Omental fat pad (tissue), 4 donors: Measurements from ENCODE around the gene KIAA0232. TPM values are rescaled to one million over a fixed set of nuclear protein-coding genes. Genes with fewer than 3 reads are reported as not detected.

Experiments
- ATAC-seq: fragments of 150-250 bp; one replicate; pipeline ENCODE4 v1.9.1; 2016; ENCODE audit warnings: mild to moderate bottlenecking, moderate library complexity; ENCODE audit not compliant: low FRiP score
- DNase-seq: peaks from one replicate; pipeline ENCODE4 v3.0.0-alpha.2; 2019; ENCODE audit warnings: low spot score
- total RNA-seq, 4 donors: library from RNA; depleted of rRNA; stranded (reverse); fragments of >200 nt; gene quantifications; one replicate each; pipeline ENCODE4 v1.1.0, GENCODE V29; 2016
- TF ChIP-seq, protein P1 (sequence below), 3 donors: fragments of 450-650 bp; IDR thresholded peaks; one replicate each; pipeline ENCODE4 v1.5.1; 2016 to 2017; ENCODE audit warnings: antibody characterized with exemption in 3 of 3, mild to moderate bottlenecking in 3 of 3, moderate library complexity in 2 of 3

The KIAA0232 gene
- total RNA-seq, 4 donors from 2014 or later, result 26.4 to 29.8 (median 27.0) TPM

DNA sequence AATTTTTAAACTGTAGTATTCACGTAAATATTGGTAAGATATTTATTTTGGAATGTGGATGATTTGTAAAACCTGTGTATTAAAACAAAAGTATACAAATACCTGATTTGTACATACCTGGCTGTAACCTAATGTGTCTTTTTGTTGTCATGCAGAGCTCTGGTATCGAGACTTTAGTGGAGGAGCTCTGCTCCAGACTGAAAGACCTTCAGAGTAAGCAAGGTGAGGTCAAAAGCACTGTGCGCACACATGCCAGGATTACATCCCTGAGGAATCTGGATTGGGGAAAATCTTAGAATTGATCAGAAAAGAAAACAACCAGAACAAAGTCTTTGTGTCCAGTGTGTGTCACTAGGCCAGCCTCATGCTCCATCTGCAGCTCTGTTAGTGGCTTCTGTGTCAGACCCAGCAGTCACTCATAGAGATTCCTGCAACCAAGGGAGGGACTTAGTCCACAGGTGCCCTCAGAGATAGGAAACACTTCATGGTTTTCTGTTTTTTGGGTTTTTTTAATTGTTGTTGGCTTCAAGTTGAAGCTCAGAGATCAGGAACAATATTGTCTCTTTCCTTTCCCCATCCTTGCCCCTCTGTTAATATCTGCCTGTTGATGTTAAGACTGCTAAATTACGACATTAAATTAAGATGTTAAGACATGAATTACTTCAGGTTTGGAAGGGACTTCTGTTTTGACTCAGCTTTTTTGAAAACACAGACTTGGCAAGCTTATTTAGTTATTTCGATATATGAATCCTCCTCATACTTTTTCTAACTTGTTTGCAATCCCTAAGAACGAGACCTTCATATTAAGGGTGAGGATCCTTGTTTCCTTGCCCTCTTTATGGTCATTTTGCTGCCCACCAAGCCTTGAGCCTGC, 74.7 kb downstream of the KIAA0232 start:
- ATAC-seq (peak; percentile 65), DNase-seq (no peak)
- TF ChIP-seq, protein P1, sequence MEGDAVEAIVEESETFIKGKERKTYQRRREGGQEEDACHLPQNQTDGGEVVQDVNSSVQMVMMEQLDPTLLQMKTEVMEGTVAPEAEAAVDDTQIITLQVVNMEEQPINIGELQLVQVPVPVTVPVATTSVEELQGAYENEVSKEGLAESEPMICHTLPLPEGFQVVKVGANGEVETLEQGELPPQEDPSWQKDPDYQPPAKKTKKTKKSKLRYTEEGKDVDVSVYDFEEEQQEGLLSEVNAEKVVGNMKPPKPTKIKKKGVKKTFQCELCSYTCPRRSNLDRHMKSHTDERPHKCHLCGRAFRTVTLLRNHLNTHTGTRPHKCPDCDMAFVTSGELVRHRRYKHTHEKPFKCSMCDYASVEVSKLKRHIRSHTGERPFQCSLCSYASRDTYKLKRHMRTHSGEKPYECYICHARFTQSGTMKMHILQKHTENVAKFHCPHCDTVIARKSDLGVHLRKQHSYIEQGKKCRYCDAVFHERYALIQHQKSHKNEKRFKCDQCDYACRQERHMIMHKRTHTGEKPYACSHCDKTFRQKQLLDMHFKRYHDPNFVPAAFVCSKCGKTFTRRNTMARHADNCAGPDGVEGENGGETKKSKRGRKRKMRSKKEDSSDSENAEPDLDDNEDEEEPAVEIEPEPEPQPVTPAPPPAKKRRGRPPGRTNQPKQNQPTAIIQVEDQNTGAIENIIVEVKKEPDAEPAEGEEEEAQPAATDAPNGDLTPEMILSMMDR (IDR thresholded peaks at IDR 0.05), result no peak

DNA sequence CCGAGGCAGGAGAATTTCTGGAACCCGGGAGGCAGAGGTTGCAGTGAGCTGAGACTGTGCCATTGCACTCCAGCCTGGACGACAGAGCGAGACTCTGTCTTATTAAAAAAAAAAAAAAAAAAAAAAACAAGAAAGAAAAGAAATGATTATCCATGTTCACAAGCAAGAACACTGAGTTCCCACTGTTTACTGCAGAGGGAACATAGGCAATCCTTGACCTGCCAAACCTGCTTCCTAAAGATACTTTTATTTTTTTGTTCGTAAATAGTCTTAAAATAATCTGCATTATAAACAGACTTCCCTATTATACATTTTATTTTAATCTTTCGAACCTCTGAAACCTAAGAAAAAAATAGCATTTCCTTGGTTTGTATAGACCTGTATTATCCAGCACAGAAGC, 76.5 kb downstream of the KIAA0232 start:
- TF ChIP-seq, protein P1 (IDR thresholded peaks at IDR 0.05), result no peak
- no peak for ATAC-seq
- DNase-seq, result no peak

DNA sequence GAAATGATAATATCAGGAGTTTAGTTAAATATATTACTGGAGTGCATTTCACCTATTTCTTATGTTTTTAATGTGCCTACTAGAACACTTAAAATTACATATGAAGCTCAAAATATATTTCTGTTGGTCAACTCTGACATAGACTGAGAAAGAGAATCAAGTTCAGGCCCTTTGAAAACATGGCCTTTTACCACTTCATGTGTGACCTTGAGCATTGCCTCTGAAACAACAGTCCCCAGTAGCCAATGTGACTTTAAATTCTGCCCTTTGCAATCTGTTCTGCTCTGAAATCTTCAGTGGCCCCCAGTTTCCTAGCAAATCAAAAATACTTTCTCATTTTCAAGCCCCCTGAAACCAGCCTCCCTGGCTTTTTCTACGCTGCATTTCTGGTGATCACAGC, 77.0 kb downstream of the KIAA0232 start:
- ATAC-seq, result no peak

DNA sequence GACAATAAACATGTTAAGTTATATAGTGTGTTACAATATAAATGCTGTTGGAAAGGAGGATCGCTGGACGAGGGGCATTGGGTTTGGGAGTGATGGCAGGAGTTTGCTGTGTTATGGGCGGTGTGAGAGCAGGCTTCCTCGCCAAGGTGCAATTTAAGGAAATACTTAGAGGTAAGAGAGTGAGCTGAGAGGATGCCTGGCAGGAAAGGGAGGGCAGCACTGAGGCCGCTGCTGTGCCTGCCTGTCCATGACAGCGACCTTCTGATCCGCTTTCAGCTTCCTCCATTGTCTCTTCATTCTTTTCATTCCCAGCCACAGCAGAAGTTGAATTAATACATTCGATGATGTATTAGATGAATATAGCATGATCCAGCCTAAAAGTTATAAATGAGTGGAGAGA, 85.9 kb downstream of the KIAA0232 start:
- no peak for ATAC-seq

More for the DNA sequence above, 77.0 kb downstream of the KIAA0232 start:
- TF ChIP-seq, protein P1 (IDR thresholded peaks at IDR 0.05), result no peak
- DNase-seq, result no peak

DNA sequence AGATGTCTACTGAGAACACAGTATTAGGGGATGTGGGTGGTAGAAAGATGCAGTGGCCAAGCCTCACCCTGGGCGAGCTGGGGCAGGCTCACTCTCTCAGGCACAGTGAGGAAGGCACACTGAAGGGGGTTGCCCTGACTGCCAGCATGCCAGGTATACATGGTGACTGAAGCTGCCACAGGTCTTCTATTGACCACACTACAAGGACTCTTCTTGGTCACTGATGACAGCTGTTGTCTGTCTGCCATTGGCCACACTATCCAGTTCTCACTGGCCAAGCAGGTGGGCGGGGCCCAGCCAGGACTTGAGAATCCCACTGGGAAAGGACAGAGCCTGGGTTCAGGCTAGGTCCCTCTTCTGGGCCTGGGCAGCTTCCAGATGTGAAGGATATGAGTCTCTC, 87.4 kb downstream of the KIAA0232 start:
- no peak for DNase-seq
- TF ChIP-seq, protein P1 (IDR thresholded peaks at IDR 0.05), result no peak
- no peak for ATAC-seq

More for the DNA sequence above, 85.9 kb downstream of the KIAA0232 start:
- DNase-seq, result no peak
- TF ChIP-seq, protein P1 (IDR thresholded peaks at IDR 0.05), result no peak

DNA sequence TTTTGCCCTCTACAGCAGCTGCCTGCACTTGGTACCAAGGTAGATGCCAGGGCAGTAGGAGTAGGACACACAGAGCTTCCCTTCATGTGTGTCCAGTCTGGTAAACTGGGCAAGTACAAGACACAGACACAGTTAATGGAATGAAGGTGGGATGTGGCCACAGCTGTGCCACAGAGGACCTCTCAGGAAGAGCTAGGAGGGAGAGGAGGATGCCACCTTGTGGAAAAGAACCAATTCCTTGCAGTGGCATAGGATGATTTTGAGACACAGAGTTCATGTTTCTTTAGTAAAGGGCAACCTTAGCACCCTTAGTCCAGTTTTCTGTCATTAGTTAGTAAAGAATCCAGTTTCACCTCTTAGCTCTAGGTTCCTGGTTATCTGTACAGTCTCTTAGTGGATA, 90.8 kb downstream of the KIAA0232 start:
- ATAC-seq (no peak), DNase-seq (no peak)
- TF ChIP-seq, protein P1 (IDR thresholded peaks at IDR 0.05), result no peak
